K562 (cell line): ENCODE results near the gene MPL. TPM values are rescaled to one million over a fixed set of nuclear protein-coding genes. Genes with fewer than 3 reads are reported as not detected.
A peak's percentile ranks its signal among the peaks of the same experiment; 100 is the strongest.

Experiments
- ATAC-seq: fragments of 200-7000 bp; cut with Tn5 transposase; 3 replicates; pipeline ENCODE4 v1.9.1; 2020; ENCODE audit warnings: moderate library complexity
- BruUV-seq: library from RNA; stranded (reverse); fragments of 400-500 nt; replicated peaks from 2 replicates; lab custom pipeline; 2021; lab: Mats Ljungman, UMichigan
- CTCF ChIA-PET: fragments of 300-600 bp; formaldehyde crosslinking; extraction: SDS; loops from one replicate; lab custom pipeline; 2021; ENCODE audit warnings: low intra/inter-chr PET ratio; lab: Yijun Ruan, JAX
- POLR2A ChIA-PET: fragments of 300-600, 350-650 bp; sonication (Branson Sonifier 250); formaldehyde crosslinking; extraction: SDS; loops from one replicate; lab custom pipeline; 2021; ENCODE audit warnings: antibody characterized with exemption, inconsistent platforms; lab: Yijun Ruan, JAX
- DNase-seq, 4 experiments: peaks; one replicate each; pipeline versions ENCODE4 v3.0.0 to v3.0.0-alpha.2; 2011 to 2018; ENCODE audit warnings: low spot score in 3 of 4, mixed read lengths in 3 of 4; ENCODE audit errors: extremely low read depth in 1 of 4
- FAIRE-seq: peaks from 2 replicates; lab custom pipeline; 2011; peaks lifted over from hg19 to GRCh38; lab: Jason Lieb, UNC
- H2AFZ ChIP-seq: 2 replicates; pipeline ENCODE4 v1.6.0; 2011; ENCODE audit warnings: low read depth, low read length, control low read depth, inconsistent platforms
- H3K27ac ChIP-seq: fragments of 200-600 bp; 3 replicates; pipeline ENCODE4 v1.8.0; 2011; ENCODE audit warnings: low read depth, mild to moderate bottlenecking, control low read depth, inconsistent platforms, low read length, moderate library complexity, mixed read lengths; ENCODE audit errors: extremely low read depth
- H3K27me3 ChIP-seq, 2 experiments: fragments of 300-600 bp in 1 of 2; 2 replicates in 1 of 2; 3 replicates in 1 of 2; pipeline versions ENCODE4 v1.6.0 to v1.8.0; 2011; ENCODE audit warnings: inconsistent platforms in 2 of 2, low read length in 2 of 2, mild to moderate bottlenecking in 1 of 2, mixed read lengths in 1 of 2, moderate library complexity in 1 of 2; ENCODE audit not compliant: control insufficient read depth in 2 of 2, insufficient read depth in 2 of 2
- H3K36me3 ChIP-seq: fragments of 300-600 bp; 3 replicates; pipeline ENCODE4 v1.8.0; 2011; ENCODE audit warnings: mild to moderate bottlenecking, low read length, inconsistent platforms; ENCODE audit not compliant: control insufficient read depth, insufficient read depth
- H3K4me1 ChIP-seq, 2 experiments: fragments of 200-600 bp in 1 of 2; replicated peaks in 1 of 2; 2 replicates in 1 of 2; 3 replicates in 1 of 2; pipeline versions ENCODE4 v1.5.1 to v1.8.0; 2011; ENCODE audit warnings: inconsistent platforms in 2 of 2, low read length in 2 of 2, mild to moderate bottlenecking in 1 of 2, mixed read lengths in 1 of 2, moderate library complexity in 1 of 2; ENCODE audit not compliant: control insufficient read depth in 2 of 2, insufficient read depth in 2 of 2
- H3K4me2 ChIP-seq: 2 replicates; pipeline ENCODE4 v1.6.1; 2011; ENCODE audit warnings: low read length, control low read depth, inconsistent platforms, mixed read lengths; ENCODE audit not compliant: insufficient read depth
- H3K4me3 ChIP-seq: fragments of 200-600 bp; sonication (generic), shearing (Covaris generic); 2 replicates; pipeline ENCODE4 v1.5.1; 2016; ENCODE audit warnings: control low read depth, inconsistent platforms
- H3K79me2 ChIP-seq: fragments of 200-600 bp; 3 replicates; pipeline ENCODE4 v1.8.0; 2011; ENCODE audit warnings: low read length, inconsistent platforms; ENCODE audit not compliant: control insufficient read depth, insufficient read depth
- H3K9ac ChIP-seq, 2 experiments: 2 replicates each; pipeline versions ENCODE4 v1.6.0 to v1.6.1; 2011; ENCODE audit warnings: low read depth in 2 of 2, low read length in 2 of 2, control low read depth in 1 of 2, inconsistent platforms in 1 of 2, mild to moderate bottlenecking in 1 of 2, mixed read lengths in 1 of 2; ENCODE audit not compliant: insufficient read depth in 1 of 2
- H3K9me1 ChIP-seq: one replicate; pipeline ENCODE4 v1.6.0; 2011; ENCODE audit warnings: inconsistent platforms, mild to moderate bottlenecking, low read length, moderate library complexity; ENCODE audit not compliant: control insufficient read depth, insufficient read depth
- H3K9me3 ChIP-seq: replicated peaks from 2 replicates; pipeline ENCODE4 v1.5.1; 2011; ENCODE audit warnings: low read depth, low read length, inconsistent platforms; ENCODE audit not compliant: control insufficient read depth, insufficient read depth
- H4K20me1 ChIP-seq: replicated peaks from 2 replicates; pipeline ENCODE4 v1.6.1; 2011; ENCODE audit warnings: low read length, inconsistent platforms, mixed read lengths; ENCODE audit not compliant: control insufficient read depth, insufficient read depth
- BCOR ChIP-seq: fragments of 450-650 bp; IDR thresholded peaks from 2 replicates; pipeline ENCODE4 v1.6.1; 2016
- HOMEZ ChIP-seq: fragments of 250-450 bp; sonication (Bioruptor Pico); IDR thresholded peaks from 2 replicates; pipeline ENCODE4 v1.4.0; 2020; ENCODE audit warnings: mild to moderate bottlenecking, moderate library complexity
- POLR2AphosphoS2 ChIP-seq: IDR thresholded peaks from 2 replicates; pipeline ENCODE4 v1.6.1; 2012; ENCODE audit warnings: low read length, improper control_type of control experiment
- RAD21 ChIP-seq, 2 experiments: fragments of 250-450 bp in 1 of 2; fragments of 450-650 bp in 1 of 2; sonication (Bioruptor Pico) in 1 of 2; formaldehyde crosslinking in 1 of 2; IDR thresholded peaks in 1 of 2; conservative IDR thresholded peaks in 1 of 2; 2 replicates each; pipeline versions ENCODE4 v1.4.0 to v1.8.0; 2020 to 2022; ENCODE audit warnings: mild to moderate bottlenecking in 2 of 2, moderate library complexity in 1 of 2
- RB1 ChIP-seq: fragments of 450-650 bp; IDR thresholded peaks from 2 replicates; pipeline ENCODE4 v1.6.1; 2017; ENCODE audit warnings: low read depth, mild to moderate bottlenecking
- TRIM25 ChIP-seq: fragments of 450-650 bp; IDR thresholded peaks from 2 replicates; pipeline ENCODE4 v1.7.0; 2016; ENCODE audit warnings: borderline replicate concordance
- ZNF121 ChIP-seq: sonication (generic); formaldehyde crosslinking; conservative IDR thresholded peaks from 2 replicates; pipeline ENCODE4 v1.8.0; 2022; ENCODE audit warnings: missing genetic modification reagents
- ZNF431 ChIP-seq: sonication (generic); formaldehyde crosslinking; IDR thresholded peaks from 2 replicates; pipeline ENCODE4 v1.8.0; 2022; ENCODE audit warnings: mild to moderate bottlenecking, missing genetic modification reagents
- WGBS: fragments of 100-300 bp; shearing (Covaris generic); methylation state at CpG from one replicate; pipeline ENCODE4 v1.1.6; 2016; ENCODE audit warnings: low coverage, mixed read lengths; ENCODE audit not compliant: insufficient coverage; ENCODE audit errors: missing lambda C conversion rate; 5-methylcytosine and 5-hydroxymethylcytosine counted together
- in situ Hi-C: fragments of 300-500 bp; cut with MboI; formaldehyde crosslinking; loops from 4 replicates; pipeline ENCODE4 v1.15.0; 2018; ENCODE audit warnings: inconsistent platforms, mixed read lengths
- intact Hi-C: fragments of 100-400 bp; cut with micrococcal nuclease; formaldehyde crosslinking; loops from 2 replicates; pipeline ENCODE4 v1.14.2; 2022
- polyA plus RNA-seq, 8 experiments: library from polyadenylated mRNA; depleted of rRNA in 4 of 8; stranded (reverse) in 5 of 8; unstranded in 3 of 8; fragments of >200 nt; fragmentation: Nextera tagmentation in 2 of 8; fragmentation: Illumina TruSeq in 1 of 8; extraction: Ambion mirVana in 2 of 8; extraction: Trizol in 1 of 8; gene quantifications; 2 replicates each; pipeline versions ENCODE4 v1.2.1 to v1.2.3, GENCODE V29; 2011 to 2014; ENCODE audit warnings: inconsistent platforms in 1 of 8, missing spikeins in 1 of 8
- total RNA-seq, 7 experiments: library from RNA; depleted of rRNA in 6 of 7; stranded (reverse); fragments of >200 nt in 6 of 7; fragmentation: Illumina TruSeq in 2 of 7; extraction: Trizol in 2 of 7; gene quantifications; 2 replicates each; pipeline versions ENCODE4 v1.2.1 to v1.2.3, GENCODE V29; 2011 to 2021; ENCODE audit warnings: low replicate concordance in 1 of 7

Gene MPL
- total and polyA plus RNA-seq, 9 of the 15 experiments (the other 6 are each of a cell fraction or from before 2014, with no cell fraction given), result not detected

- TF ChIP-seq ZNF431 (CRISPR knock-in tag), result no peak
Observed at GRCh38 chr1:43302721-43303470, 34.7 kb upstream of the MPL start (continued).

GRCh38 chr1:43303471-43304313 is 33.9 kb upstream of the MPL start:
- Histone ChIP-seq H3K9me1 (no peaks in the 10 kb centered on the region), H3K36me3 (no peaks in the 10 kb centered on the region), H3K79me2 (no peaks in the 10 kb centered on the region), H3K27me3 (peaks cover 23 to 77% of the 10 kb centered on the region in 2 experiments), H2AFZ (no peak overlapping the region), H3K9me3 (0 out of 2 replicates have a peak, but pooled peaks cover 2% of the 10 kb centered on the region), H3K4me2 (no peak overlapping the region), H3K4me3 (no peak overlapping the region), H3K4me1 (peaks cover 4 to 16% of the 10 kb centered on the region in 2 experiments; a peak in 4 of 5 replicates), H3K27ac (no peak overlapping the region), H3K9ac (no peak overlapping the region), H4K20me1 (peaks cover 4% of the 10 kb centered on the region; the same call in 1 of the 2 replicates)
- TF ChIP-seq TRIM25 (no peak), BCOR (0 out of 2 replicates have a peak, but pooled peaks have one; percentile 29), HOMEZ (CRISPR knock-in tag) (no peak), RAD21 (CRISPR knock-in tag; conservative IDR thresholded peaks at IDR 0.05 in 1 of 2, IDR thresholded peaks at IDR 0.05 in 1 of 2) (no peak), POLR2AphosphoS2 (no peak), ZNF121 (CRISPR knock-in tag) (peak; percentile 84), RB1 (no peak)
- POLR2A ChIA-PET, result interaction anchor here (0.7 to 1.3 kb wide), 6 partner anchors 8 to 600 kb away, joined by 3 to 5 read pairs (median 3); no protein-coding TSS in a partner anchor
- no TSS peak for BruUV-seq
- FAIRE-seq, result no peak
- CTCF ChIA-PET, result no interaction called here
- no peak for ATAC-seq
- in situ Hi-C loops, result no loop called here
- 9% methylated on average over 8 of the region's 8 CpGs for WGBS
- intact Hi-C loops, result no loop called here
- DNase-seq, result no peak
